Right ventricle myocardium superior (tissue), 1 donor: ENCODE results near the gene OR4B1. TPM values are rescaled to one million over a fixed set of nuclear protein-coding genes. Genes with fewer than 3 reads are reported as not detected.

Source experiments
- ATAC-seq: fragments of 200-7000 bp; cut with Tn5 transposase; one replicate; pipeline ENCODE4 v1.9.1; 2020; ENCODE audit warnings: mild to moderate bottlenecking; ENCODE audit not compliant: poor library complexity
- DNase-seq: peaks from one replicate; pipeline ENCODE4 v3.0.0-alpha.2; 2020
- intact Hi-C: fragments of 100-400 bp; cut with DNase I; formaldehyde crosslinking; loops from one replicate; pipeline ENCODE4 v1.11.2; 2022
- total RNA-seq: library from RNA; stranded (reverse); fragmentation: NEBNext Ultra II Directional; extraction: Animal tissue kit (Norgen Biotek cat#: 25700); gene quantifications from one replicate; pipeline ENCODE4 v1.2.1, GENCODE V29; 2021
- donor health status: DM: no; HTN: yes; CAD: no; lungs with severe emphysema.

The OR4B1 gene
- total RNA-seq, 1 donor from 2014 or later: not detected

- DNase-seq (no peak), ATAC-seq (no peak)
- intact Hi-C loops: no loop called here
Observed at GRCh38 chr11:48242501-48242900, 25.9 kb downstream of the OR4B1 start.

- DNase-seq (no peak), ATAC-seq (no peak)
- intact Hi-C loops: no loop called here
Observed at GRCh38 chr11:48244804-48245203, 28.2 kb downstream of the OR4B1 start, which contains the start of gene OR4X2. Gene OR4X2, plus strand, starts transcription at chr11:48245104. Its CDS starts 0 bp downstream, at chr11:48245104.

DNA sequence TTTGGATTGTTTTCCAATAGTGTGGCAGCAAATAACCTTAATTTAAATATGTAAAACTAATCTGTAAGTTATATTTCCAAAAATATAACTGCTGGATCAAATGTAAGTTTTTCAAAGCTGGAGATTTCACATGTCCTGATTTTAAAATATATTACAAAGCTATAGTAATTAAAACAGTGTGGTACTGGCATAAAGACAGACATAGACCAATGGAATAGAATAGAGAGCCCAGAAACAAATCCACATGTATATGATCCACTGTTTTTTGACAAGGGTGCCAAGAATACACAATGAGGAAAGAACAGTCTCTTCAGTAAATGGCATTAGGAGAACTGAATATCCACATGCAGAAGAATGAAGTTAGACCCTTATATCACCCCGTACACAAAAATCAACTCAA is 32.3 kb downstream of the OR4B1 start:
- ATAC-seq (no peak), DNase-seq (no peak)
- intact Hi-C loops: no loop called here

GRCh38 chr11:48261600-48261999 is 45.0 kb downstream of the OR4B1 start:
- DNase-seq (no peak), ATAC-seq (no peak)
- intact Hi-C loops: no loop called here

DNA sequence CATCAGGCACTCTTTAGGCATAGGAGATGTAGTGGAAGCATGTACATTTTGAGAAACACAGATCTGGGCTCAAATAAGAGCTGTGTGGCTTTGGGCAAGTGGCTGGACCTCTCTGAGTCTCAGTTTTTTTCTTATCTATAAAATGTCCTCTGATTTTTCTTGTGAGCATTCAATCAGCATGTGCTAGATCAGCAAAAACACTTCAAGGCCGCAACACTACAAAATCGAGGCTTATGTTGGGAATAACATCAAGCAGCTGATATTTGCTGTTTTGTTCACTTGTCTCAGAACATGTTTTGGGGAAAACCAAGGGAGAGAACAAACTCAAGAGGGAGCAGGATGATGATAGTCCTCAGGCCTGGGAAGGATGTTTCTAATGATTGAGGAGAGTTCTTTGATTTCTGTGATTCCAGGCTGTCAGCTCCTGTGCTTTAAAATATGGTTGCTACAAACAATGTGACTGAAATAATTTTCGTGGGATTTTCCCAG is 46.9 kb downstream of the OR4B1 start, which contains the start of gene OR4X1:
Gene OR4X1, plus strand, starts transcription at position 439 of the 489 bp plus-strand sequence. Its CDS starts 0 bp downstream, at position 439.
- DNase-seq: no peak
- intact Hi-C loops: no loop called here
- ATAC-seq: no peak

Other genes with a start within 250 kb of the OR4B1 start
- gene PTPRJ, start 236.3 kb upstream of the OR4B1 start, total RNA-seq: 6.7 TPM
- gene OR4X2, start 28.3 kb downstream of the OR4B1 start, total RNA-seq: not detected
- gene OR4X1, start 47.1 kb downstream of the OR4B1 start, total RNA-seq: not detected
- gene OR4S1, start 89.4 kb downstream of the OR4B1 start, total RNA-seq: not detected
- not detected for gene OR4C3, start 108.1 kb downstream of the OR4B1 start, total RNA-seq
- gene OR4C5, start 149.7 kb downstream of the OR4B1 start, total RNA-seq: not detected